GM12878 (cell line): Measurements from ENCODE around the gene BTBD7. TPM values are rescaled to one million over a fixed set of nuclear protein-coding genes. Genes with fewer than 3 reads are reported as not detected.

Source experiments
- ATAC-seq: fragments of 200-7000 bp; cut with Tn5 transposase; 3 replicates; pipeline ENCODE4 v1.9.1; 2020; ENCODE audit warnings: mild to moderate bottlenecking, moderate library complexity
- BruUV-seq: library from RNA; stranded (reverse); fragments of 400-500 nt; replicated peaks from 2 replicates; lab custom pipeline; 2021; lab: Mats Ljungman, UMichigan
- CTCF ChIA-PET: fragments of 300-600 bp; sonication (Branson Sonifier 250); formaldehyde crosslinking; extraction: SDS; loops from one replicate; lab custom pipeline; 2021; ENCODE audit warnings: inconsistent platforms; lab: Yijun Ruan, JAX
- POLR2A ChIA-PET: fragments of 350-600 bp; formaldehyde crosslinking; extraction: SDS; loops from one replicate; lab custom pipeline; 2021; ENCODE audit warnings: inconsistent platforms; lab: Charles Lee
- RAD21 ChIA-PET: fragments of 300-600 bp; sonication (Branson Sonifier 250); formaldehyde crosslinking; loops from one replicate; lab custom pipeline; 2023; ENCODE audit warnings: antibody characterized with exemption; ENCODE audit not compliant: unreplicated experiment; lab: Charles Lee
- SMC1A ChIA-PET: fragments of 300-600 bp; sonication (Branson Sonifier 250); formaldehyde crosslinking; loops from one replicate; lab custom pipeline; 2023; ENCODE audit not compliant: unreplicated experiment, uncharacterized antibody; lab: Charles Lee
- DNase-seq: peaks from one replicate; pipeline ENCODE4 v3.0.0-alpha.2; 2011; ENCODE audit warnings: low read depth, low spot score
- FAIRE-seq: peaks from 3 replicates; lab custom pipeline; 2011; peaks lifted over from hg19 to GRCh38; lab: Jason Lieb, UNC
- H2AFZ ChIP-seq: 2 replicates; pipeline ENCODE4 v1.6.0; 2011; ENCODE audit warnings: low read depth, low read length, control low read depth; ENCODE audit not compliant: control insufficient read depth
- H3K27ac ChIP-seq: 2 replicates; pipeline ENCODE4 v1.5.1; 2011; ENCODE audit warnings: control low read depth; ENCODE audit not compliant: control insufficient read depth, insufficient read depth
- H3K27me3 ChIP-seq, 2 experiments: replicated peaks in 1 of 2; 2 replicates each; pipeline versions ENCODE4 v1.6.0 to v1.6.1; 2011; ENCODE audit warnings: low read length in 1 of 2; ENCODE audit not compliant: control insufficient read depth in 2 of 2, insufficient read depth in 2 of 2
- H3K36me3 ChIP-seq, 2 experiments: 2 replicates each; pipeline ENCODE4 v1.5.1; 2011; ENCODE audit warnings: low read length in 1 of 2; ENCODE audit not compliant: control insufficient read depth in 2 of 2, insufficient read depth in 2 of 2
- H3K4me1 ChIP-seq: 2 replicates; pipeline ENCODE4 v1.6.1; 2011; ENCODE audit warnings: mild to moderate bottlenecking, low read length, moderate library complexity, mixed read lengths; ENCODE audit not compliant: control insufficient read depth, insufficient read depth
- H3K4me2 ChIP-seq: 2 replicates; pipeline ENCODE4 v1.6.0; 2011; ENCODE audit warnings: control low read depth; ENCODE audit not compliant: control insufficient read depth, insufficient read depth
- H3K4me3 ChIP-seq: fragments of 200-600 bp; sonication (generic); 2 replicates; pipeline ENCODE4 v1.5.1; 2016
- H3K79me2 ChIP-seq: 2 replicates; pipeline ENCODE4 v1.6.0; 2011; ENCODE audit warnings: low read length; ENCODE audit not compliant: control insufficient read depth, insufficient read depth
- H3K9ac ChIP-seq: 2 replicates; pipeline ENCODE4 v1.8.0; 2011; ENCODE audit warnings: low read length, control low read depth, mixed read lengths; ENCODE audit not compliant: control insufficient read depth, insufficient read depth
- H3K9me3 ChIP-seq: replicated peaks from 3 replicates; pipeline ENCODE4 v1.5.1; 2011; ENCODE audit warnings: mild to moderate bottlenecking, low read length; ENCODE audit not compliant: control insufficient read depth, insufficient read depth
- H4K20me1 ChIP-seq: 2 replicates; pipeline ENCODE4 v1.6.0; 2011; ENCODE audit not compliant: control insufficient read depth, insufficient read depth
- EP300 ChIP-seq, 2 experiments: fragments of 150-350 bp in 1 of 2; IDR thresholded peaks; 2 replicates each; pipeline ENCODE4 v1.6.1; 2011 to 2012; ENCODE audit warnings: low read depth in 2 of 2, low read length in 2 of 2, borderline replicate concordance in 1 of 2, improper control_type of control experiment in 1 of 2, inconsistent platforms in 1 of 2; ENCODE audit not compliant: control insufficient read depth in 1 of 2
- HDAC6 ChIP-seq: fragments of 200-600 bp; sonication (generic); IDR thresholded peaks from one replicate; pipeline ENCODE4 v1.8.0; 2017; ENCODE audit warnings: antibody characterized with exemption; ENCODE audit not compliant: unreplicated experiment
- IKZF1 ChIP-seq: fragments of 450-650 bp; conservative IDR thresholded peaks from 2 replicates; pipeline ENCODE4 v1.6.1; 2017; ENCODE audit warnings: antibody characterized with exemption, mild to moderate bottlenecking
- IRF5 ChIP-seq: fragments of 450-650 bp; IDR thresholded peaks from 2 replicates; pipeline ENCODE4 v1.6.1; 2017; ENCODE audit warnings: borderline replicate concordance
- KAT2A ChIP-seq: conservative IDR thresholded peaks from 2 replicates; pipeline ENCODE4 v1.6.1; 2011; ENCODE audit warnings: low read depth, low read length; ENCODE audit not compliant: control insufficient read depth
- MLLT1 ChIP-seq: fragments of 450-650 bp; IDR thresholded peaks from 2 replicates; pipeline ENCODE4 v1.6.1; 2016; ENCODE audit warnings: mild to moderate bottlenecking
- NRF1 ChIP-seq: conservative IDR thresholded peaks from 2 replicates; pipeline ENCODE4 v1.6.1; 2011; ENCODE audit warnings: mild to moderate bottlenecking, low read depth, low read length, improper control_type of control experiment
- PAX5 ChIP-seq: IDR thresholded peaks from 2 replicates; pipeline ENCODE4 v1.6.1; 2011; ENCODE audit warnings: low read depth, low read length, borderline replicate concordance
- PRDM15 ChIP-seq: fragments of 450-650 bp; formaldehyde crosslinking; IDR thresholded peaks from 2 replicates; pipeline ENCODE4 v1.4.0; 2020; ENCODE audit warnings: mild to moderate bottlenecking, moderate library complexity
- RFX5 ChIP-seq: IDR thresholded peaks from 2 replicates; pipeline ENCODE4 v1.6.1; 2011; ENCODE audit warnings: low read depth, low read length, improper control_type of control experiment
- RUNX3 ChIP-seq: IDR thresholded peaks from 2 replicates; pipeline ENCODE4 v1.6.1; 2012; ENCODE audit warnings: low read length, inconsistent platforms
- STAT1 ChIP-seq: fragments of 450-650 bp; conservative IDR thresholded peaks from 2 replicates; pipeline ENCODE4 v1.6.1; 2014; ENCODE audit warnings: antibody characterized with exemption, mild to moderate bottlenecking
- TCF12 ChIP-seq: IDR thresholded peaks from 2 replicates; pipeline ENCODE4 v1.6.1; 2011; ENCODE audit warnings: low read depth, mild to moderate bottlenecking, low read length
- TCF7 ChIP-seq: IDR thresholded peaks from 2 replicates; pipeline ENCODE4 v1.6.1; 2014; ENCODE audit warnings: antibody characterized with exemption, borderline replicate concordance
- WGBS: methylation state at CpG from one replicate; pipeline ENCODE4 v1.1.6; 2016; ENCODE audit warnings: low lambda C conversion rate; ENCODE audit not compliant: insufficient replicate concordance, insufficient coverage; ENCODE audit errors: missing lambda C conversion rate; 5-methylcytosine and 5-hydroxymethylcytosine counted together
- in situ Hi-C: fragments of 300-500 bp; cut with MboI; formaldehyde crosslinking; loops from 9 replicates; pipeline ENCODE4 v1.14.3; 2018; ENCODE audit warnings: mixed read lengths
- intact Hi-C: fragments of 100-400 bp; cut with micrococcal nuclease; formaldehyde crosslinking; loops from one replicate; pipeline ENCODE4 v1.14.2; 2022; ENCODE audit not compliant: unreplicated experiment
- polyA plus RNA-seq, 11 experiments: library from polyadenylated mRNA; depleted of rRNA in 4 of 11; unstranded in 6 of 11; stranded (reverse) in 5 of 11; fragments of >200 nt; fragmentation: Nextera tagmentation in 4 of 11; fragmentation: Illumina TruSeq in 1 of 11; extraction: Ambion mirVana in 4 of 11; extraction: Trizol in 1 of 11; gene quantifications; 1 replicate in 1 of 11; 2 replicates in 10 of 11; pipeline versions ENCODE4 v1.2.1 to v1.2.3, GENCODE V29; 2011 to 2016; ENCODE audit warnings: inconsistent platforms in 2 of 11, missing spikeins in 2 of 11, low read depth in 1 of 11
- total RNA-seq, 4 experiments: library from RNA; depleted of rRNA in 3 of 4; stranded (reverse); fragments of >200 nt in 3 of 4; fragmentation: Illumina TruSeq in 1 of 4; extraction: Trizol in 1 of 4; gene quantifications; 2 replicates each; pipeline versions ENCODE4 v1.2.1 to v1.2.3, GENCODE V29; 2013 to 2021

The BTBD7 gene
- total and polyA plus RNA-seq, 10 of the 15 experiments (the other 5 are each of a cell fraction or from before 2014, with no cell fraction given) = 3.6 to 17.0 (median 9.6) TPM

GRCh38 chr14:93369713-93370266 lies 37.0 kb upstream of the BTBD7 start:
- Histone ChIP-seq H3K4me1 (peaks cover 22% of the 10 kb centered on the region), H3K9ac (peak overlapping the region; percentile 63), H3K9me3 (peaks cover 6% of the 10 kb centered on the region), H4K20me1 (no peaks in the 10 kb centered on the region), H2AFZ (peak overlapping the region; percentile 84), H3K4me2 (peak overlapping the region; percentile 70), H3K27ac (peak overlapping the region; percentile 91), H3K4me3 (peak overlapping the region; percentile 2; the same call in 1 of the 2 replicates), H3K79me2 (no peaks in the 10 kb centered on the region), H3K27me3 (no peaks in the 10 kb centered on the region), H3K36me3 (no peaks in the 10 kb centered on the region)
- ChIA-PET POLR2A (interaction anchor here (0.7 to 1.6 kb wide), 3 partner anchors 12 to 165 kb away, joined by 3 to 5 read pairs (median 4); no protein-coding TSS in a partner anchor), RAD21 (interaction anchor here (1.0 to 1.2 kb wide), 2 partner anchors 9 to 12 kb away, joined by 3 to 4 read pairs; no protein-coding TSS in a partner anchor), CTCF (interaction anchor here (1.7 kb wide), 1 partner anchor 40 kb away, joined by 4 read pairs; no protein-coding TSS in a partner anchor), SMC1A (interaction anchor here (1.0 to 3.2 kb wide), 4 partner anchors 10 to 38 kb away, joined by 3 to 24 read pairs (median 8); no protein-coding TSS in a partner anchor)
- DNase-seq = peak; percentile 85
- peak; percentile 86 for FAIRE-seq
- peak; percentile 96 for ATAC-seq
- intact Hi-C loops = no loop called here
- BruUV-seq = TSS peak; percentile 71
- 27% methylated on average over 4 of the region's 4 CpGs for WGBS
- in situ Hi-C loops = no loop called here
- 0 out of 2 replicates have a peak, but pooled peaks have one; percentile 34 for TF ChIP-seq STAT1
- TF ChIP-seq IRF5 = no peak
- TF ChIP-seq EP300 (IDR thresholded peaks at IDR 0.05; ENCODE audit: borderline replicate concordance in 1 of 2, control insufficient read depth in 1 of 2, low read depth in 2 of 2, low read length in 2 of 2) = peak in 1 of 2 experiments; percentile 42; a peak in 2 of 4 replicates
- TF ChIP-seq HDAC6 = no peak
- no peak for TF ChIP-seq PRDM15 (CRISPR knock-in tag)
- TF ChIP-seq RUNX3 = peak; percentile 98
- TF ChIP-seq PAX5 = no peak
- TF ChIP-seq MLLT1 = peak; percentile 67
- TF ChIP-seq RFX5 = no peak
- TF ChIP-seq IKZF1 = peak; percentile 95
- no peak for TF ChIP-seq KAT2A
- no peak for TF ChIP-seq NRF1
- no peak for TF ChIP-seq TCF12
- 0 out of 2 replicates have a peak, but pooled peaks have one; percentile 25 for TF ChIP-seq TCF7
